HEK293T (cell line): ENCODE results near the gene TMEM243.

ENCODE experiments used
- CTCF ChIA-PET: fragments of 350-600 bp; formaldehyde crosslinking; extraction: SDS; loops from one replicate; lab custom pipeline; 2021; ENCODE audit warnings: antibody characterized with exemption, inconsistent platforms; lab: Yijun Ruan, JAX
- POLR2A ChIA-PET: fragments of 350-600 bp; formaldehyde crosslinking; extraction: SDS; loops from one replicate; lab custom pipeline; 2020; ENCODE audit warnings: antibody characterized with exemption, inconsistent platforms; lab: Yijun Ruan, JAX
- DNase-seq: peaks from one replicate; pipeline ENCODE4 v3.0.0; 2012; ENCODE audit warnings: mixed read lengths; ENCODE audit errors: extremely low spot score
- ARNT ChIP-seq: fragments of 450-650 bp; IDR thresholded peaks from 2 replicates; pipeline ENCODE4 v1.6.1; 2017; ENCODE audit warnings: mild to moderate bottlenecking
- BHLHE40 ChIP-seq: fragments of 450-650 bp; IDR thresholded peaks from 2 replicates; pipeline ENCODE4 v1.6.1; 2016; ENCODE audit warnings: mild to moderate bottlenecking, moderate library complexity, borderline replicate concordance
- CTBP1 ChIP-seq: fragments of 450-650 bp; IDR thresholded peaks from 2 replicates; pipeline ENCODE4 v1.6.1; 2016; ENCODE audit warnings: borderline replicate concordance
- ELF4 ChIP-seq: fragments of 450-650 bp; IDR thresholded peaks from 2 replicates; pipeline ENCODE4 v1.6.1; 2017; ENCODE audit warnings: antibody characterized with exemption
- FOXA1 ChIP-seq: fragments of 450-650 bp; IDR thresholded peaks from 2 replicates; pipeline ENCODE4 v1.6.1; 2016; ENCODE audit warnings: mild to moderate bottlenecking
- FOXK2 ChIP-seq: fragments of 450-650 bp; IDR thresholded peaks from 2 replicates; pipeline ENCODE4 v1.6.1; 2016; ENCODE audit warnings: mild to moderate bottlenecking
- FOXM1 ChIP-seq: fragments of 450-650 bp; IDR thresholded peaks from 2 replicates; pipeline ENCODE4 v1.6.1; 2017; ENCODE audit warnings: mild to moderate bottlenecking, borderline replicate concordance
- HDGF ChIP-seq: fragments of 450-650 bp; IDR thresholded peaks from 2 replicates; pipeline ENCODE4 v1.6.1; 2017; ENCODE audit warnings: antibody characterized with exemption, borderline replicate concordance
- L3MBTL2 ChIP-seq: fragments of 450-650 bp; conservative IDR thresholded peaks from 2 replicates; pipeline ENCODE4 v1.6.1; 2016; ENCODE audit warnings: mild to moderate bottlenecking
- LEF1 ChIP-seq: fragments of 450-650 bp; IDR thresholded peaks from 2 replicates; pipeline ENCODE4 v1.6.1; 2017; ENCODE audit warnings: mild to moderate bottlenecking, borderline replicate concordance
- NFRKB ChIP-seq: fragments of 450-650 bp; IDR thresholded peaks from 2 replicates; pipeline ENCODE4 v1.6.1; 2016; ENCODE audit warnings: mild to moderate bottlenecking, moderate library complexity
- PKNOX1 ChIP-seq: fragments of 450-650 bp; IDR thresholded peaks from 2 replicates; pipeline ENCODE4 v1.6.1; 2016
- SP1 ChIP-seq: fragments of 450-650 bp; IDR thresholded peaks from 2 replicates; pipeline ENCODE4 v1.6.1; 2017
- SUZ12 ChIP-seq: fragments of 450-650 bp; IDR thresholded peaks from 2 replicates; pipeline ENCODE4 v1.6.1; 2016; ENCODE audit warnings: mild to moderate bottlenecking
- TARDBP ChIP-seq: fragments of 450-650 bp; IDR thresholded peaks from 2 replicates; pipeline ENCODE4 v1.6.1; 2016
- ZNF384 ChIP-seq: fragments of 450-650 bp; IDR thresholded peaks from 2 replicates; pipeline ENCODE4 v1.6.1; 2016

Gene TMEM243

GRCh38 chr7:87231711-87232110 is 12.2 kb upstream of the TMEM243 start:
- DNase-seq, result no peak
- ChIA-PET POLR2A (no interaction called here), CTCF (no interaction called here)
- TF ChIP-seq PKNOX1, result no peak
- no peak for TF ChIP-seq SP1
- TF ChIP-seq CTBP1, result no peak
- no peak for TF ChIP-seq ZNF384
- no peak for TF ChIP-seq L3MBTL2

DNA sequence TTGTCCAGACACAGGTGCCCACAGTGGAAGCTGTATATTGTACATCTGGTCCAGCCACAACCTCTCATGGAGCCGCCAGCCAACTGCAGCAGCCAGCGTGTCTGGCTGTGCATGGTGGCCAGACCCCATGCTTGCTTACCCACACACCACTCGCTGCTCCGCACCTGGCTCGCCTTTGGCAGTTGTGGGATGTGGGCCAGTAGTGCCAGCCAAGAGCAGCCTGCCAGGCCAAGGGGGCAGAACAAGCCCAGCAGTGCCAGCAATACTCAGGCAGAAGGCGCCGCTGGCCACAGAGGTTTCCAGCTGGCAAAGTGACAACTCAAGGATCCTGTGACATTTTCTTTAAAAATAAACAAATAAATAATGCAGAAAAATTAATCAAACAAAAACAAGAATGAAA is 11.7 kb upstream of the TMEM243 start:
- DNase-seq, result no peak

DNA sequence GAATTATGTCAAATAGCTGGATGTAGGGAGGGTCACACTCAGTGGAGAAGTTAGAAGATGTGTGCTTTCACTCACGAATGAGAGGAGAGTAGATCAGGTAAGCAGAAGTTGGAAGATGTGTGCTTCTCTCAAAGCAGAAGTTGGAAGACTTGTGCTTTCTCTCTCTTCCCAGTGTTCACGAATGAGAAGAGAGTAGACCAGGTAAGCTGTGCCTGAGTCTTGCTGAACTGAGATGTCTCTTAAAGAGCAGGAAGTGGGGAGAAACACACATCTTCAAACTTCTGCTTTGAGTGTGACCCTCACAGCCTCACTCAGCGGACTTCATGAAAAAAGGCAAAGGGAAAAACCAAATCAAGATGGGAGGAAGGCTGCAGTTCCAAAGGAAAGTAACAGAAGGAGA is 7.0 kb upstream of the TMEM243 start:
- no peak for DNase-seq
- TF ChIP-seq ELF4, result no peak
- TF ChIP-seq SP1, result no peak
- no peak for TF ChIP-seq LEF1
- TF ChIP-seq ZNF384, result no peak
- no peak for TF ChIP-seq TARDBP
- TF ChIP-seq L3MBTL2, result no peak
- no peak for TF ChIP-seq FOXM1
- no peak for TF ChIP-seq ARNT
- TF ChIP-seq CTBP1, result no peak
- TF ChIP-seq FOXA1, result no peak
- POLR2A ChIA-PET, result no interaction called here
- CTCF ChIA-PET, result no interaction called here

More for the DNA sequence above, 11.7 kb upstream of the TMEM243 start:
- ChIA-PET CTCF (no interaction called here), POLR2A (no interaction called here)
- TF ChIP-seq NFRKB (no peak), ZNF384 (no peak), CTBP1 (no peak), HDGF (no peak), ELF4 (no peak), FOXM1 (no peak), BHLHE40 (no peak), SUZ12 (no peak)

GRCh38 chr7:87225696-87226095 is 6.2 kb upstream of the TMEM243 start:
- TF ChIP-seq FOXK2, result no peak
- no peak for TF ChIP-seq NFRKB
- no peak for TF ChIP-seq FOXA1
- TF ChIP-seq PKNOX1, result no peak
- no peak for TF ChIP-seq L3MBTL2
- no peak for TF ChIP-seq SP1
- CTCF ChIA-PET, result no interaction called here
- no peak for DNase-seq
- POLR2A ChIA-PET, result no interaction called here

- DNase-seq, result no peak
- ChIA-PET POLR2A (no interaction called here), CTCF (no interaction called here)
- TF ChIP-seq BHLHE40 (no peak), SP1 (no peak)
Observed at GRCh38 chr7:87223666-87224065, 4.1 kb upstream of the TMEM243 start.

GRCh38 chr7:87220734-87221215 is 1.2 kb upstream of the TMEM243 start:
- CTCF ChIA-PET, result interaction anchor here (0.5 to 1.0 kb wide), 4 partner anchors 8 to 1495 kb away, joined by 3 to 4 read pairs (median 3); no protein-coding TSS in a partner anchor
- POLR2A ChIA-PET, result interaction anchor here (0.6 to 3.5 kb wide), 7 partner anchors 9 to 145 kb away, joined by 3 to 29 read pairs (median 3); partner anchors contain the start of gene DMTF1
- TF ChIP-seq PKNOX1 (no peak; the same call in 1 of the 2 replicates), L3MBTL2 (peak; percentile 96)

DNA sequence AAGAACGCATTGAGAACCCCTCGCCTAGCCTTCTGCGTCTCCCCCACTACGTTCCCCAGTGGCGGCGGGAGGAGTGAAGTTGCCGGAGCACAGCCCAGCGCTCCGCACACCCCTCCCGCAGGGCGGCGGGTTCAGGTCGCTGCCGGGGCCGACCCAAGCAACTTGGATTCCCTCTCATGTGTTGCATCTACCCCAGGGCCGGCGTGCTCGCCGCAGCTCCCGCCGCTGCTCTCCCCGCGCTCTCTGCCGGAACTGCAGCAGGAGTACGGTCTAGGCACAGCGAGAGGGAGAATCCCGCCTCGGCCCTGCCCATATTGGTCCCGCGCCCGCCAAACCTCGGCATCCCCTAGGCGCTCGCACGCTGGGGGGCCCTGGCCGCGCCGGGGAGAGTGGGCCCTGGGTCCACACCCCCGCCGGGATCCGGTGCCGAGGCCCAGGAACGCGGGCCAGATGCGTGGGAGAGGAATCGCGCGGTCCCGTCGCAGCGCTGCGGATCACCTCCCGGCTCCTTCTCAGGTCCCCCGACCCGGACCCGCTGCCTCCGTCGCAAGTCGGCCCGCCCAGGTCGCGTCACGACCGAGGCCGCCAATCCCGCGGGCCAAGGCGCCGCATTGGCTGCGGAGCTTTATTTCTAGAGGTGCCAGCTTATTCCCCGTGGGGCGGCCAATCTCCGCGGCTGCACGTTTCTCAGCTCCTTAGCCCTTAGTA is 648 bp upstream of the TMEM243 start:
- POLR2A ChIA-PET, result interaction anchor here (0.6 to 3.5 kb wide), 8 partner anchors 8 to 145 kb away, joined by 3 to 29 read pairs (median 3); partner anchors contain the start of gene DMTF1
- TF ChIP-seq PKNOX1, result peak; percentile 62
- no peak for TF ChIP-seq FOXK2
- TF ChIP-seq L3MBTL2, result no peak
- CTCF ChIA-PET, result interaction anchor here (0.5 to 1.1 kb wide), 6 partner anchors 9 to 1496 kb away, joined by 3 to 4 read pairs (median 3); partner anchors contain the start of gene DMTF1
- peak; percentile 84 for DNase-seq

More at GRCh38 chr7:87220734-87221215, 1.2 kb upstream of the TMEM243 start:
- DNase-seq, result peak; percentile 19
